Hematopoietic multipotent progenitor cell treated with erythropoietin and hydrocortisone succinate and interleukin-3 and kit ligand, for 15 days (in vitro differentiated cells): ENCODE data around the gene EPDR1.

Source experiments
- DNase-seq: peaks from one replicate; pipeline ENCODE4 v3.0.0-alpha.2; 2015; ENCODE audit warnings: low spot score

Gene EPDR1

DNA sequence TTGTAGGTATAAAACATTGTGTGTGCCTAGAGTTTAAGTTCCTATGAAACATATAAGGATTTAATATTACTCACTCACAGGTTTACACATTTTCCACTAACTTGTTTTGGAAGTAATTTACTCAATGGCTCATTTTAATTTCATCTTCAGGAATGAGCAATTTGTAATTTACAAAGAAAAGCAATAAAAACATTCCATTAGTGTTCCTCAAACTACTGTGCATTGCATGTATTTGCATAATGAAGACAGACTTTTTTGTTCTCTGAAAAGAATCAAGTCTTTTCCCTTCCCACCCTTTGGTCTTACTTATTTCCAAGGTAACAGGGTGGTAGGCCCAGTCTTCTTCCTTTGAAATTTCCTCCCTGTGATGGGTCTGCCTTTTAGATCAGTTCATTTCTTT lies 61.2 kb downstream of the EPDR1 start:
- no peak for DNase-seq

DNA sequence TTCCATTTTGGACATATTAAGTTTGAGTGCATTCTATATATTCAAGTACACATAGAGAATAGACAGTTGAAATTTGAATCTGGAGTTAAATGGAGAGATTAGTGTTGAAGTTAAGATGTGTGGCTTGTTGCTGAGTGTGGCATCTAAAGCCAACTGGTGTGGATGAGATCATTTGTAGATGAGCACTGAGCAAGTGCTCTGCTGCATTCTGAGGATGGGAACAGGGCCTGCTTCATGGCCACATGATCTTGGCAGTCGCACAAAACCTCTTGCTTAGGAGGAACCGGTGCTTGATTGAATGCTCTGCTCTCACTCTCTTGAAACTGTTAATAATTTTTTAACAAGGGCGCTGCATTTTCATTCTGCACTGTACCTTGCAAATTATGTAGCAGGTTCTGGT lies 62.0 kb downstream of the EPDR1 start:
- DNase-seq, result no peak

DNA sequence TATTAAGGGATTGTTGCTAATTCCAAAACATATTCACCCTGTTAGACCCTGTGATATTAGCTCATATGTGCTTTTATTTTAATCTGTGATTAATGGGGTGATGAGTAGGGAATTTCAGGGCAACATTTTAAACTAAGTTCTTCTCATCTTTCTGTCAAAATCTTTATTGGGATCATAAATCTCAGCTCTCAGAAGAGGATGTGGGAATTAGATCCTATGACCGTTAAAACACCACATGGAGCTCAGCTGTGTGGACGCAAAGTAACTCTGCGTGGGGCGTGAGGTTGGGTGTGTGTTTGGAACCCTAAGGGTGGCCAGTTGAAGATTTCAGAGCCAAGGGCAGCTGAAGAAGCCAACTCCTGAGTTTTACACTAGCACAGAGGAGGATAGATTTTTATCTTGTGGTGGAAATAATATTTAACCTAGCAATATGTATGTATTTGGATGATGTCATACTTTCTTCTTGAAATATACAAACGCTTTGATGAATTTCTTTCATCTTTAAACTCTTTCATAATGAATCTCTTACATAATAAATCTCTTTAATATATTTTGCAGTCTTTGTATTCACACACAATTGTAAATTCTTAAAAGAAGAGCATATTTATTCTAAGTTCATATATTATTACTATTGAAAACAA lies 64.4 kb downstream of the EPDR1 start:
- DNase-seq, result no peak

GRCh38 chr7:37986908-37987330 lies 66.5 kb downstream of the EPDR1 start:
- no peak for DNase-seq

GRCh38 chr7:37987732-37988131 lies 67.3 kb downstream of the EPDR1 start:
- no peak for DNase-seq

GRCh38 chr7:37988721-37989650 lies 68.5 kb downstream of the EPDR1 start:
- no peak for DNase-seq

GRCh38 chr7:37990337-37990736 lies 69.9 kb downstream of the EPDR1 start:
- DNase-seq, result no peak

- DNase-seq, result no peak
Observed at GRCh38 chr7:37993060-37993501, 72.6 kb downstream of the EPDR1 start.

DNA sequence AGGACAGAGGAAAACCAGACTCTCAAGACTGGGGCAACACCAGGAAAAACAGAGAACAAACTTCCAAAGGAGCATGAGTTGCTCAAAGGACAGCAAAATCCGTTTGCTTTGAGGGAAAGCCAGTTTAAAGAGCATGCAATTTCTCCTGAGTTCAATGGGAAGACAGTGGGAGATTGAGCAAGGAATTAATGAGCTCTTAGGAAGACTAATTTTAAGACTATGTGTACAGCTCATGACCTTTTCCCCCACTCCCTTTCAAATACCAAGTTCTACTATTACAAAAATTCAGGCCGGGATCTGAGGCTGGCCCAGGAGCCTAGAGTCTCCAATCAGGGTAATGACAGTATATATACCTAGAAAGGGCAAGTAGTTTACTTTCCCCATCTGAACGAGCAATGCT lies 79.2 kb downstream of the EPDR1 start:
- no peak for DNase-seq

DNA sequence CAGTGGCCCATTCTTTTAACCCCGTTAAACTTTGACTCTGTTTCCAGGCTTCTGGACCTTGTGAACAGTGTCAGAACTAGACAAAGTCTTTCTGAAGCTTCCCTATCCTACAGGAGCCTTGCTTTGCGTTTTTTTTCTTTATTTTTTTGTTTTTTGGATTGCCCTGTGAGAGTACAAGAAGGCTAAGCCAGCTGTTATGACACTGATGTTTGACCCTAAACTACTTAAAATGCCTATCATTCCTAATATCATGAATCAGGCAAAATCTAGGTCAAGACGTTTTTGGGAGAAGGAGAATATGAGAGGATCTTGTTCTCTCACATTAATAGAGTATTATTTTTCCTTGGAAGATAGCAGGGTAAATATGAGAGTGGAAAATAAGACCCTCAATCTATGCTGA lies 79.8 kb downstream of the EPDR1 start:
- DNase-seq, result no peak
